HG03097 (cell line): ENCODE results near the gene NPAS1.
"Not testable (repeated sequence)": the region's sequence is repeated elsewhere in the genome, so short reads cannot be mapped to it uniquely, and the experiment has no call there.

ENCODE experiments used
- ATAC-seq: cut with Tn5 transposase; IDR thresholded peaks from one replicate; pipeline ENCODE4 v1.9.1; 2021; ENCODE audit not compliant: unreplicated experiment, low FRiP score

NPAS1 gene

GRCh38 chr19:46988614-46989230 lies 30.9 kb upstream of the NPAS1 start:
- ATAC-seq: no peak

GRCh38 chr19:46990991-46991676 lies 28.5 kb upstream of the NPAS1 start:
- no peak for ATAC-seq

DNA sequence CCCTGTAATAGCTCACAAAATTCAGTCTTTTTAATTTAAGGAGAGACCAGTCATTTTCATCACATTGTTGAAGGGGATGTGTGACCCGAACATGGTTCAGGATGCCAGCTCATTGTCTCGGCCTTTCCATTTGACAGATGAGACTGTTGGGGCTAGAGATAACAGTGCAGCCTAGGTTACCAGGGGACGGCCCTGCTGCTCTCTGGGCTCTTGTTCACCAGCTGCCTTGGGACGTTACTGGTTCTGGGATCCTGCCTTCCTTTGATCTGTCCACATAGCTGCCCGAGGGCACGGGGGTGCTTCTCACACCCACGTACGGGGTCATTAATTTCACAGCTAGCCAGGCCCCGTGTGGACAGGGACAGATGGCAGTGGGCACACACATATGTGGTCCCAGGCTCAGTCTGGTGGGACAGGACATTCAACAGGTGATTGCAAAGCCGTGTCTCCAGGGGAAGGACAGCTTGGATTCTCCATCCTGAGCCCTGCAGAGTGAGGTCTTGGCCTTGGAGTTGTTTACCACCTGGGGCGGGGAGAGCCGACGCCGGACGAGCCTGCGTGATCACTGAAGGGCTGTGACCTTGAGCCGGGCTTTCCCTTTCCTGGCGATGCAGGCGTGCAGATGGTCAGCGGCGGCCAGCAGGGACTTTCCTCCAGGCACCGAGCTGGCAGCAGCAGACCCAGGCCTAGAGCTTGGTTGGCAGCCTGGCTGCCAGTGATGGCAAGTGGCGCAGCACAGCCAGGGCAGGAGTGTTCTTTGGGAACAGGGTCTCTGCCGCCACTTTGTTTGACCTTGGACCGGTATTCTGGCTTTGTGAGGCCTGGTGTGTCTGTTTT lies 26.7 kb upstream of the NPAS1 start:
- ATAC-seq: no peak

GRCh38 chr19:46993622-46994021 lies 26.0 kb upstream of the NPAS1 start:
- ATAC-seq: no peak

GRCh38 chr19:46994141-46994686 lies 25.4 kb upstream of the NPAS1 start:
- ATAC-seq: no peak

- ATAC-seq: no peak
Observed at GRCh38 chr19:46995492-46995891, 24.1 kb upstream of the NPAS1 start.

GRCh38 chr19:46998445-46999125 lies 21.1 kb upstream of the NPAS1 start:
- no peak for ATAC-seq

DNA sequence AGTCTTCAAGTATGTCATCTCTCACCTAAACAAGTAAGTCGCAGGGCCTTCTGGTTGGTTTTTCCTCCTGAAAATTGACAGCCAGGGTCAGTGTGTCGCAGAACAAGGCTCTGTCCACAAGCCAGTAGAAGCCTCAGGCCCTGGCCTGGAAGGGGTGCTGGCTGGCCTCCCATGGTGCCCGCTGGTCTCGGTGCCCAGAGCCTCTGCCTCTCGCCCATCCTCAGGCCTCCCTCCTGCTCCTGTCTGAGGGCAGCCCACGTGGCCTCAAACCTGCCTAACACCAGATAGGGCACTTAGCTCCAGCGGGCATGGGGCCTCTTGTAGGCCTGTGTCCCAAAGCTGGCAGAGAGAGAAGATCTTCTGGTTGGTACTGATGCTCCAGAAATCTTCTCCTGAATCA lies 20.3 kb upstream of the NPAS1 start:
- no peak for ATAC-seq

GRCh38 chr19:46999878-47000277 lies 19.8 kb upstream of the NPAS1 start:
- ATAC-seq: no peak

- no peak for ATAC-seq
Observed at GRCh38 chr19:47000373-47000772, 19.3 kb upstream of the NPAS1 start.

GRCh38 chr19:47001584-47001983 lies 18.1 kb upstream of the NPAS1 start:
- ATAC-seq: no peak

DNA sequence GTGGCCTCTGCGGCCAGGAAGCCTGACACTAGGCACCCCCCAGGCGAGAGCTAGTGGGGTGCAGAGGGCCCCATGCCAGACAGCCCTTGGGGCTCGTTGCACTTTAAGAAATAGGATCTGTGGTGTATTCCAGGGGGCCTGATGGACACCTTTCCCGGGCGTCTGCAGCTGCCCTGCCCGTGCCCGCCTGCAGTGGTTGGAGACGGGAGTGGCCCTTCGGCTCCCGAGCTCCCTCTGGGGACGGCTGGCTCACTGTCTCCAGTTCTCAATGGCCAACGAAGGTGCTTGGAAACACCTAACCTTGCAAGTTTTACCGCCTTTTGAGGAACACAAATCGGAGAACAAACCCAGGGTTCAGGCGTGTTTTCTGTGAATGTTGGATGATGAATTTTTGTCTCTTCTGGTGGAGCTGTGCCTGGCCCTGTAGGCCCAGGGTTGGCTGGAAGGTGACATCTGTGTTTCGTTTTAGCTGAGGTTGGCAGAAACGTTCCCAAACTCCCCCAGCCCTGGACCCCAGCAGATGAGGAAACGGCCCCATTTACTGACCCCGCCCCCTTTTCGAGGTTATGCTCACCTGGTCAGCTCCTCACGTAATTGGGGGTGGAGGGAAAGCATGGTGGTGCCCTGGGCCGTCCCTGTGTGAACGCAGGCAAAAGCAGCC lies 17.4 kb upstream of the NPAS1 start:
- ATAC-seq: no peak

DNA sequence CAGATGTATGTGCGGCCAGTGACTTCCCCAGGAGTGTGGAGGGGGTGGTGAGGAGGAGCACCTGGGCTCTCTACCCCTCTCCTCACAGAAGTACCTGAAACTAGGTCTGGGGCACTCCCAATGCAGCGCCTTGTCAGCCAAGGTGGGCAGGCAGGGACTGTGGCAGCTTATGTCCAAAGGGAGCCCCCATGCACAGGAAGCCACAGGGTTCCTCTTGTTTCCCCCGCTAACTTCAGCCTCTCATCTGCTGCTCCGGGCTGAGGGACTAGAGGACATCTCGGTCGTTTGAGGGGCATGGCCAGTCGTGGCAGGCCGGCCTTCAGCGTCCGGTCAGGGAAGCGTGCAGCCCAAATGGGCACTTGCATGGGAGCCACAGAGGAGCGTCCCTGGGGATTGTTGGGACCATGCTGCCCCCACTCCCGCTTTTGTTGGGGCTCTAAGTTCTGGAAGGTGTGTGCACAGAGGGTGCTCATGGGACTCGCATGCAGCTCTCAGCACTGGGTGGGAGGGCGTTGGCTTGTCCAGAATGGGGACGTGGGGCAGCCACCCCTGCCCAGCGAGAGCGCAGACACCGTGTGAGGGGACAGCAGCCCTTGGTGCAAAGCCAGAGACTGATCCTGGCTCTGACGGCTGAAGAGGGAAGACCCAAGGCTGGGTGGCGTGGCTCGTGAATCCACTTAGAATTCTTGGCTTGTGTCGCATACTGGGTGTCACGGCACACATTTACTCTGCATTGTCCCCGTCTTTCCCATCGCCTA lies 16.6 kb upstream of the NPAS1 start:
- no peak for ATAC-seq

GRCh38 chr19:47003611-47004465 lies 15.8 kb upstream of the NPAS1 start:
- ATAC-seq: no peak

- ATAC-seq: no peak
Observed at GRCh38 chr19:47005164-47005641, 14.4 kb upstream of the NPAS1 start.

- no peak for ATAC-seq
Observed at GRCh38 chr19:47005873-47006272, 13.8 kb upstream of the NPAS1 start.

DNA sequence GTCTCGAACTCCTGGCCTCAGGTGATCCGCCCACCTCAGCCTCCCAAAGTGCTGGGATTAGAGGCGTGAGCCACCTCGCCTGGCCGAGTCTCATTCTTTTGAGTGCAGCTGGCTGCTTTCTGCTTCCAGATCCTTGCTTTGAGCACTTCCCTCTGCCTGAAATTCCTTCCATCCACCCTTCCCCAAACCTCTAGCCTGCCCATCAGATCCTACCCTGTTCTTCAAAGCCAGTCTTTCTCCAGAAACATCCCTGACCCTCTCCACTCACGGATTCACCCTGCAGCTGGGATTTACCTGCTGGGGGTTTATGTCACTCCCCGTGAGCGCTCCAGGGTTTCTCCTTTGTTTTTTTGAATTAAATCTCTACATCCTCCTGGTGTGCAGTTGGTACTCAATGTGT lies 13.1 kb upstream of the NPAS1 start:
- no peak for ATAC-seq

- not testable (repeated sequence) for ATAC-seq
Observed at GRCh38 chr19:47010549-47010948, 9.1 kb upstream of the NPAS1 start.

GRCh38 chr19:47012617-47013016 lies 7.0 kb upstream of the NPAS1 start:
- ATAC-seq: no peak
